DOHH2 (cell line): ENCODE measurements around the gene TBC1D22A.

Experiments used
- H3F3A ChIP-seq: fragments of 200-600 bp; sonication (generic), shearing (Covaris generic); 2 replicates; pipeline ENCODE4 v1.6.0; 2016; ENCODE audit warnings: antibody characterized with exemption, mild to moderate bottlenecking; ENCODE audit not compliant: control insufficient read depth, insufficient read depth
- H3K27ac ChIP-seq: fragments of 200-600 bp; sonication (generic); 2 replicates; pipeline ENCODE4 v1.5.1; 2014; ENCODE audit warnings: low read depth, mild to moderate bottlenecking, low read length, moderate library complexity
- H3K27me3 ChIP-seq: fragments of 200-600 bp; sonication (generic); 2 replicates; pipeline ENCODE4 v1.6.1; 2014; ENCODE audit warnings: mild to moderate bottlenecking, low read length, mixed read lengths; ENCODE audit not compliant: control insufficient read depth
- H3K36me3 ChIP-seq: fragments of 200-600 bp; sonication (generic); 2 replicates; pipeline ENCODE4 v1.6.1; 2014; ENCODE audit warnings: mild to moderate bottlenecking, low read length, moderate library complexity, mixed read lengths; ENCODE audit not compliant: control insufficient read depth
- H3K4me1 ChIP-seq: fragments of 200-600 bp; sonication (generic); 2 replicates; pipeline ENCODE4 v1.6.1; 2014; ENCODE audit warnings: mild to moderate bottlenecking, low read length, mixed read lengths; ENCODE audit not compliant: control insufficient read depth
- H3K4me2 ChIP-seq: fragments of 200-600 bp; sonication (generic); 2 replicates; pipeline ENCODE4 v1.6.0; 2014; ENCODE audit warnings: mild to moderate bottlenecking, low read length, moderate library complexity
- H3K4me3 ChIP-seq: fragments of 200-600 bp; sonication (generic); 2 replicates; pipeline ENCODE4 v1.5.1; 2014; ENCODE audit warnings: mild to moderate bottlenecking, low read length, mixed read lengths
- H3K79me2 ChIP-seq: fragments of 200-600 bp; sonication (generic); 2 replicates; pipeline ENCODE4 v1.6.1; 2014; ENCODE audit warnings: mild to moderate bottlenecking, low read length, mixed read lengths; ENCODE audit not compliant: control insufficient read depth
- H3K9me2 ChIP-seq: fragments of 200-600 bp; sonication (generic); replicated peaks from 2 replicates; pipeline ENCODE4 v1.6.1; 2014; ENCODE audit warnings: mild to moderate bottlenecking, low read length, mixed read lengths; ENCODE audit not compliant: control insufficient read depth
- H3K9me3 ChIP-seq: fragments of 200-600 bp; sonication (generic); 2 replicates; pipeline ENCODE4 v1.6.1; 2014; ENCODE audit warnings: antibody characterized with exemption, low read length, mixed read lengths; ENCODE audit not compliant: control insufficient read depth, insufficient read depth
- H4K20me1 ChIP-seq: fragments of 200-600 bp; sonication (generic); 2 replicates; pipeline ENCODE4 v1.6.0; 2014; ENCODE audit warnings: low read depth, mild to moderate bottlenecking, antibody characterized with exemption, low read length, moderate library complexity; ENCODE audit not compliant: control insufficient read depth, insufficient read depth
- EZH2phosphoT487 ChIP-seq: fragments of 200-600 bp; sonication (generic); IDR thresholded peaks from 2 replicates; pipeline ENCODE4 v1.6.1; 2017; ENCODE audit warnings: borderline replicate concordance, mild to moderate bottlenecking, antibody characterized with exemption, low read length, moderate library complexity, mixed read lengths
- TF ChIP-seq, protein P1 (sequence below): fragments of 200-600 bp; sonication (generic); IDR thresholded peaks from one replicate; pipeline ENCODE4 v1.5.1; 2014; ENCODE audit warnings: antibody characterized with exemption, mild to moderate bottlenecking, low read depth, low read length; ENCODE audit not compliant: poor library complexity, severe bottlenecking

TBC1D22A gene

GRCh38 chr22:47200273-47201051 is 438.0 kb downstream of the TBC1D22A start:
- TF ChIP-seq, protein P1, sequence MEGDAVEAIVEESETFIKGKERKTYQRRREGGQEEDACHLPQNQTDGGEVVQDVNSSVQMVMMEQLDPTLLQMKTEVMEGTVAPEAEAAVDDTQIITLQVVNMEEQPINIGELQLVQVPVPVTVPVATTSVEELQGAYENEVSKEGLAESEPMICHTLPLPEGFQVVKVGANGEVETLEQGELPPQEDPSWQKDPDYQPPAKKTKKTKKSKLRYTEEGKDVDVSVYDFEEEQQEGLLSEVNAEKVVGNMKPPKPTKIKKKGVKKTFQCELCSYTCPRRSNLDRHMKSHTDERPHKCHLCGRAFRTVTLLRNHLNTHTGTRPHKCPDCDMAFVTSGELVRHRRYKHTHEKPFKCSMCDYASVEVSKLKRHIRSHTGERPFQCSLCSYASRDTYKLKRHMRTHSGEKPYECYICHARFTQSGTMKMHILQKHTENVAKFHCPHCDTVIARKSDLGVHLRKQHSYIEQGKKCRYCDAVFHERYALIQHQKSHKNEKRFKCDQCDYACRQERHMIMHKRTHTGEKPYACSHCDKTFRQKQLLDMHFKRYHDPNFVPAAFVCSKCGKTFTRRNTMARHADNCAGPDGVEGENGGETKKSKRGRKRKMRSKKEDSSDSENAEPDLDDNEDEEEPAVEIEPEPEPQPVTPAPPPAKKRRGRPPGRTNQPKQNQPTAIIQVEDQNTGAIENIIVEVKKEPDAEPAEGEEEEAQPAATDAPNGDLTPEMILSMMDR: no peak
- no peak for TF ChIP-seq EZH2phosphoT487
- Histone ChIP-seq H3K79me2 (no peaks in the 10 kb centered on the region), H3K9me3 (no peaks in the 10 kb centered on the region), H3F3A (no peaks in the 10 kb centered on the region), H4K20me1 (no peaks in the 10 kb centered on the region), H3K27ac (no peak overlapping the region), H3K27me3 (no peaks in the 10 kb centered on the region), H3K36me3 (no peaks in the 10 kb centered on the region), H3K4me2 (no peak overlapping the region), H3K4me1 (no peaks in the 10 kb centered on the region), H3K9me2 (no peaks in the 10 kb centered on the region), H3K4me3 (no peak overlapping the region)

DNA sequence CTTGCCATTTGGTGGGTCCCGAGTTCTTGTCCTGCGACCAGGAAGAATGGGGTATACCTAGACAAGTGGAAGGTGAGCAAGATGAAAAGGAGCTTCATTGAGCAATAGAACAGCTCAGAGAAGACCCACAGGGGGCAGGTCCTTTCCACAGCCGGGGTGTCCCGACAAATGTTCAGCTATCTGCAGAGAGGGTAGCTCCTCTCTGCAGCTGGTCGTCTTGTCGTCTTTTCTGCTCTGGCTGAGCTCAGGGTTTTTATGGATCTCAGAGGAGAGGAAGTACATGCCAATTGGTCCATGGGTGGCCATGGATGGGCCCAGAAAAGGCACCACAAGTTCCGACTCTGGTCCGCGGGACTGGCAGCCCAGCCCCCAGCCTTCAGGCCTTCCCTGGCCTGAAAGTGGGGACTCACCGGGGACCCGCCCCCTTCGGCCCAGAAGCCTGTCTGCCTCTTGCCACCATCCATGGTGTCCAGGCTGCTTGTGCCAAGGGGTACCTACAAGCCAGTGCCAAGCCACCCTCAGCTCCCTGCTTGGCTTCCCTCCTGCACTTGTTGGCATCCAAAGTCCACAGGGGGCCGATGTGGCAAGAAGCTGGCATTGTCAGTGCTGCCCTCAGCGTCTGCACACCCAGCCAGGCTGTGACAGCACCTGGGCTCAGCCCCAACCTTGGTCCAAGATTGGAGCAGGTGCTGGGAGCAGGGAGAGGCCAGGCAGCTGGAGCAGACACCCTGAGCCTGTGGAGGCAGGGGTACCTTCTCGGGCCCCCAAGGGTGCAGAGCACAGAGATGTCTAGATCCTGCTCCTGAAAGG is 438.9 kb downstream of the TBC1D22A start:
- Histone ChIP-seq H3F3A (no peaks in the 10 kb centered on the region), H3K27me3 (no peaks in the 10 kb centered on the region), H3K36me3 (no peaks in the 10 kb centered on the region), H3K4me1 (no peaks in the 10 kb centered on the region), H3K9me3 (no peaks in the 10 kb centered on the region), H4K20me1 (no peaks in the 10 kb centered on the region), H3K9me2 (no peaks in the 10 kb centered on the region), H3K4me3 (no peak overlapping the region), H3K27ac (no peak overlapping the region), H3K79me2 (no peaks in the 10 kb centered on the region), H3K4me2 (no peak overlapping the region)
- no peak for TF ChIP-seq EZH2phosphoT487
- TF ChIP-seq, protein P1: no peak

- Histone ChIP-seq H3K27ac (no peak overlapping the region), H3K79me2 (no peaks in the 10 kb centered on the region), H3K4me2 (no peak overlapping the region), H3K9me3 (no peaks in the 10 kb centered on the region), H3K4me3 (no peak overlapping the region), H4K20me1 (no peaks in the 10 kb centered on the region), H3K4me1 (no peaks in the 10 kb centered on the region), H3K36me3 (no peaks in the 10 kb centered on the region), H3F3A (no peaks in the 10 kb centered on the region), H3K27me3 (no peaks in the 10 kb centered on the region), H3K9me2 (no peaks in the 10 kb centered on the region)
- TF ChIP-seq, protein P1: no peak
- no peak for TF ChIP-seq EZH2phosphoT487
Measured at GRCh38 chr22:47201996-47202818, 439.8 kb downstream of the TBC1D22A start.
